DND-41 (cell line): ENCODE results near the gene MCM6.

Experiments
- CTCF ChIP-seq: IDR thresholded peaks from 2 replicates; pipeline ENCODE4 v1.5.1; 2012; ENCODE audit warnings: borderline replicate concordance, low read length, moderate library complexity, mild to moderate bottlenecking; ENCODE audit not compliant: poor library complexity, severe bottlenecking; ENCODE audit errors: extremely low read depth
- EZH2 ChIP-seq: IDR thresholded peaks from 3 replicates; pipeline ENCODE4 v1.6.1; 2012; ENCODE audit warnings: borderline replicate concordance, low read depth, mild to moderate bottlenecking, moderate library complexity, low read length, inconsistent platforms; ENCODE audit not compliant: severe bottlenecking

- no peak for TF ChIP-seq CTCF
- no peak for TF ChIP-seq EZH2
Observed at GRCh38 chr2:135890835-135891234, 14.6 kb upstream of the MCM6 start.
